ENCODE data around the gene TEX30.

DNA sequence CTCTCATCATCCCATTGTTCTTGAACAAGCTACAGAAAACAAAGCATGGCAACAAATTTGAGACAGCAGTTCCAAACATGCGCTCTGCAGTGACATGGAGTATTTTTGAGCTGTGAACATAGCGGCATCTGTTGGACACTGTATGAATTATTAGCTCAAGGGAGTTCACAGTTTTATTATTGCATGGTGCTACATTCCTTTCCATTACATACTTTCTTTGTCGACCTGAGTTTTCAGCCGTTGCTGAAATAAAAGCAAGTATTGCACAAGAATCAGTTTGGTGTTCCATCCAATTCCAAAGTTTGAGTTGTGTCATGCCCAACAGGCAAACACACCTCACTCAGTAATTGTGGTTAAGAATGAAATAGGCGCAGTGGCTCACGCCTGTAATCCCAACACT, 48.7 kb downstream of the TEX30 start:
- TF ChIP-seq CTCF (optimal IDR thresholded peaks at IDR 0.05 in 1 of 3, IDR thresholded peaks at IDR 0.05 in 1 of 3, conservative IDR thresholded peaks at IDR 0.05 in 1 of 3; ENCODE audit: extremely low read depth in 1 of 3, insufficient read depth in 2 of 3, low read length in 3 of 3) (peak; percentile 60 to 81 (median 75)), EZH2 (IDR thresholded peaks at IDR 0.05; ENCODE audit: low read length) (no peak)

Data from keratinocyte (primary cell).